ENCODE data around the gene ZNF837. TPM values are rescaled to one million over a fixed set of nuclear protein-coding genes. Genes with fewer than 3 reads are reported as not detected.
"Not testable (repeated sequence)": the region's sequence is repeated elsewhere in the genome, so short reads cannot be mapped to it uniquely, and the experiment has no call there.

Gene ZNF837
- total RNA-seq, 1 donor from 2014 or later = 11.5 TPM

- no peak for TF ChIP-seq CTCF (conservative IDR thresholded peaks at IDR 0.05; ENCODE audit: low read depth, low read length)
- DNase-seq (ENCODE audit: low read depth) = no peak
Measured at GRCh38 chr19:58381460-58382212, 806 bp upstream of the ZNF837 start.

GRCh38 chr19:58380037-58380661 lies 681 bp downstream of the ZNF837 start:
- TF ChIP-seq CTCF (conservative IDR thresholded peaks at IDR 0.05; ENCODE audit: low read depth, low read length) = no peak
- H3K4me3 ChIP-seq (ENCODE audit: low read depth, low read length) = peak overlapping the region; percentile 96
- DNase-seq (ENCODE audit: low read depth) = no peak

More at GRCh38 chr19:58381460-58382212, 806 bp upstream of the ZNF837 start:
- H3K4me3 ChIP-seq (ENCODE audit: low read depth, low read length) = peak overlapping the region; percentile 96

- TF ChIP-seq CTCF (conservative IDR thresholded peaks at IDR 0.05; ENCODE audit: low read depth, low read length) = no peak
- DNase-seq (ENCODE audit: low read depth) = no peak
Measured at GRCh38 chr19:58379246-58379645, 1.6 kb downstream of the ZNF837 start.

GRCh38 chr19:58376724-58377123 lies 4.1 kb downstream of the ZNF837 start:
- not testable (repeated sequence) for DNase-seq (ENCODE audit: low read depth); H3K4me3 ChIP-seq (ENCODE audit: low read depth, low read length)

More at GRCh38 chr19:58379246-58379645, 1.6 kb downstream of the ZNF837 start:
- H3K4me3 ChIP-seq (ENCODE audit: low read depth, low read length) = peak overlapping the region; percentile 96

GRCh38 chr19:58374200-58374599 lies 6.6 kb downstream of the ZNF837 start:
- no peak for TF ChIP-seq CTCF (conservative IDR thresholded peaks at IDR 0.05; ENCODE audit: low read depth, low read length)
- no peak overlapping the region for H3K4me3 ChIP-seq (ENCODE audit: low read depth, low read length)
- DNase-seq (ENCODE audit: low read depth) = no peak

- H3K4me3 ChIP-seq (ENCODE audit: low read depth, low read length) = no peak overlapping the region
- TF ChIP-seq CTCF (conservative IDR thresholded peaks at IDR 0.05; ENCODE audit: low read depth, low read length) = peak; percentile 36
- no peak for DNase-seq (ENCODE audit: low read depth)
Measured at GRCh38 chr19:58372311-58373133, 8.3 kb downstream of the ZNF837 start.
